ENCODE results near the gene SREBF2.

SREBF2 gene

DNA sequence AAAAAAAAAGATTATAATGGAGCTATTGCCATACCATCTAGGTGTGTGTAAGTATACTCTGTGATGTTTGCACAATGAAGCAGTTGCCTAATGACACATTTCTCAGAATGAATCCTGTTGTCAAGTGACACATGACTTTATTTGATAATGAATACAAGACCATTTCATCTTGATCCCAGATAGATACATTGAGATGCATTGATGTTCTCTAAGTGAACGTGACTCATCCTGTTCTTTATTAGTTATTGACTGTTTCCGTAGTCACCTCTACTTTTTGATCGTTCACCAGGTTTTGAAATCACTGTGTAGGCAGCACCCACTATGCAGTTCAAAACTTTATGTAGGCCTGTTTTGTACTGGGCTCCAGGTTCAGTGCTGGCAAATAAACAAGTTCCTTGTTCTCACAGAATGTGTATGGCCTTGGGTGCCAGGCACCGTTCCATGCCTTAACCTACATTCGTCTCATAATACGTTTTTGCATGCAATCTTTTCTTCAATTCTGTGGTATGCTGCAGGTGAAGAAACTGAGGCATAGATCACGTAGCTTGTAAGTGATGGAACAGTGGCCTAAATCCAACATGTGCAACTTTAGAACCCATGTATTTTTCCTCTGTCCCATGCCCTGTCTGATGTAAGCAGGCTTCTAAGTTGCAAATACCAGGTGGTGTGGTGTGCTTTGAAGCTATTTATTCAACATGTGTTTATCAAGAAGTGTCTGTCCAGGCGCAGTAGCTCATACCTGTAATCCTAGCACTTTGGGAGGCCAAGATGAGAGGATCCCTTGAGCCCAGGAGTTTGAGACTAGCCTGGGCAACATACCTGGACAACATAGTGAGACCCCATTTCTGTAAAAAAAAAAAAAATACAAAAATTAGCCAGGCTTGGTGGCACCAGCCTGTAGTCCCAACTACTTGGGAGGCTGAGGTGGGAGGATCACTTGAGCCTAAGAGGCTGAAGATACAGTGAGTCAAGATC lies 10.4 kb downstream of the SREBF2 start:
- Histone ChIP-seq H3K9ac (ENCODE audit: low read depth, low read length) (no peak overlapping the region), H3K4me1 (ENCODE audit: insufficient read depth, low read length) (peaks cover 30% of the 10 kb centered on the region), H3K36me3 (ENCODE audit: insufficient read depth, low read length) (peaks cover 15% of the 10 kb centered on the region), H3K9me3 (ENCODE audit: control insufficient read depth, insufficient read depth, low read length) (no peaks in the 10 kb centered on the region)

DNA sequence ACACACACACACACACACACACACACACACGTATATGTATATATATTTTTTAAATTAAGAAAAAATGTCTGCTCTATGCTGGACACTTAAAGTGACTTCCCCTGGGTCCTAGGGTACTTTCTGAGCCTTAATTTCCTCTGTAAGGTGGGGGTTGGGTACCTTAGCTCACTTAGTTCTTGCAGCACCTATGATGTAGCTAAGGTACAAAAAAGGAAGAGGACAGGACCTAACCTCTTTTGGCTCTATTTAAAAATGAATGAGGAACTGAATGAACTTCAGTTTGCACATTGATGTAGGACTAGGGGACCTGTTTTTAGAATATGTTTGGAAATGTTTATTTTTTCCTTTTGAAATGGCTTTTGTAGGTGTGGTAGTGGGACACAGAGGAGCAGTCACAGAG lies 11.1 kb downstream of the SREBF2 start:
- peaks cover 30% of the 10 kb centered on the region for H3K4me1 ChIP-seq (ENCODE audit: insufficient read depth, low read length)
- peaks cover 15% of the 10 kb centered on the region for H3K36me3 ChIP-seq (ENCODE audit: insufficient read depth, low read length)
- H3K9ac ChIP-seq (ENCODE audit: low read depth, low read length) = no peak overlapping the region

DNA sequence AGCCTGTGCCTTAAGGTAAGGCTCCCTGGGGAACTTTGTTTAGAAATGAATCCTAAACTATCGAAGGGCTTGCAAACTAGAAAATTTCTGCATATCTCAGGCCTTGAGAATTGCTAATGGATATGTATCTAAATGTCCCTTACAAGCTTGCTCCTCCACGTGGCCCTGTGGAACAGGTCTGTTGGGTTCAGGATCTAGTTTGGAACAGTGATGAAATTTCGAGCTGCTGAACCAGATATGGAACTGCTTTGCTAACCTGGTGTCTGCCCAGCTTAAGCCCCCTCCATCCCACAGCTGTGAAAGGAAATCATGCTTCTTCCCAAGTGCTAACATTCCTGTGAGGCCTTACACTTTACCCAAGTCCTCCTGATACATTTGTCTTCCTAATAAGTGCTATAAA lies 11.6 kb downstream of the SREBF2 start:
- Histone ChIP-seq H3K4me1 (ENCODE audit: insufficient read depth, low read length) (peaks cover 30% of the 10 kb centered on the region), H3K9ac (ENCODE audit: low read depth, low read length) (no peak overlapping the region), H3K36me3 (ENCODE audit: insufficient read depth, low read length) (peaks cover 15% of the 10 kb centered on the region), H3K9me3 (ENCODE audit: control insufficient read depth, insufficient read depth, low read length) (no peaks in the 10 kb centered on the region)

More for the DNA sequence above, 11.1 kb downstream of the SREBF2 start:
- H3K9me3 ChIP-seq (ENCODE audit: control insufficient read depth, insufficient read depth, low read length) = no peaks in the 10 kb centered on the region

DNA sequence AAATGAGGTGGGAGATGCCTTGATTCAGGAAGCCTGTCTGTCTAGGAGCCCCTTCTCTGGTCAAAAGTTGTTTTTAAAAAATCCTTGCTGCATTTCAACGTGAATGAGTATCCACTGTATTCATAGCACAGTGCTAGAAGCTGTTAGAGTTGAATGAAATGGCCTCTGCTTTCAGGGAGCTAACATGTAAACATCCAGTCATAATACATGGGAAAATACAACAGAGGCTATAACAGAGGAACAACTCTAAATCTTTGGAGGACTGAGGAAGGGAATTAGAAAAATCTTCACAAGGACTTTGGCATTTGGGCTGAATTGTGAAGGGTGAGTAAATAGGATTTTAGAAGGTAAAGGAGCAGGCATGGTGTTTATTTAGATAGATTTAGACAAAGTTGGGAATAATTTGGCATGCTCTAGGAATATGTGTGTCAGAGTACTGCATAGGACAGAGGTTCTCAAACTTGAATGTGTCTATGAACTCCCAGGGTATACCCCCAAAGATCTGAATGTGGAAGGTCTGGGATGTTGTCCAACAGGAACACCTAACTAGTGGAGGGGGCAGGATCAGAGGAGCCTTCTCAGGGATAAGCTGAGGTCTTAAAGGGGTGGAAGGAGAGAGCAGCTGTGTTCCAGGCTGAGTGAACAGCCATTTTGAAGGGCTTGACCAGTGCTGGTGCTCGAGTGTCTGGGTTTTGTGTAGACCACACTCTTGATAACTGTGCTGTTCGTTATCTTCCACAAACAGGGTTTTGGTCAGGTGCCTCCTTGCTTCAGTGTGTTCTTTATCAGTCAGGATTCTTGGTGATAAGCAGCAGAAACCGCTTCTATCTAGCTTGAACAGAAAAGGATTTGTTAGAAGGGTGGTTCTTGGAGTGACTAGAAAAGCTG lies 12.7 kb downstream of the SREBF2 start:
- H3K36me3 ChIP-seq (ENCODE audit: insufficient read depth, low read length) = peaks cover 15% of the 10 kb centered on the region
- H3K4me1 ChIP-seq (ENCODE audit: insufficient read depth, low read length) = peaks cover 30% of the 10 kb centered on the region
- no peak overlapping the region for H3K9ac ChIP-seq (ENCODE audit: low read depth, low read length)

DNA sequence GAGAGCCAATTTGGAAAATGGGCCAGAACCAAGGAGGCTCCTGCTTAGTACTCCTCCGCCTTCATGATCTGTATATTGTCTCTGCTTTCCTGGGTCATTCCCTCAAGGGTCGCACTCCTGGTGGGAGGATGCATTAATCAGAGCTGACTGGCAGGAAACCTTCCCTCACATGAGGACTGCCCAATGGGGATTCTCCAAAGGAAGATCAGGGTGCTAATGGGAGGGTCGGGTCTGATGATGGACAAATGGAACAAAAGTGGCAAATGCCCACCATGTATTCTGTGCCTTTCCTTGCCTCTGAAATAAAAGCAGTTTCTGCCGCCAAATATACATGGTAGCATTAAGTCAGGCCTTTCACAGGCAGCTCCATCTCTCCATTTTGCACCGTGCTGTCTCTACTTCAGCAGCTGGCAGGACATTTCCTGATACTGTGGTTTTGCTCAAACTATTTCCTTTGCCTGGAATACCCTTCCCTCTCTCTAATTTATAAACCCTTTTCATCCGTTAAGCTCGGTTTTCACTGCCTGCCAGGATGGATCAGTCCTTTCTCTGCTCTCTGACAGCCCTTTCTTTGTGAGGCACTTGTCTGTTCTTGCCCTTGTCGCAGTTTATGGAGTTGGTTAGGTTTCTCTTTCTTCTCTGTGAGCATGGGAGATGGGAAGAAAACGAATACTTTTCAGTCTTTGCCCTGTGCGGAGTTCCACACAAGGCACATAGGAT lies 13.5 kb downstream of the SREBF2 start:
- Histone ChIP-seq H3K9ac (ENCODE audit: low read depth, low read length) (no peak overlapping the region), H3K4me1 (ENCODE audit: insufficient read depth, low read length) (peaks cover 30% of the 10 kb centered on the region), H3K9me3 (ENCODE audit: control insufficient read depth, insufficient read depth, low read length) (no peaks in the 10 kb centered on the region), H3K36me3 (ENCODE audit: insufficient read depth, low read length) (peaks cover 13% of the 10 kb centered on the region)

More for the DNA sequence above, 12.7 kb downstream of the SREBF2 start:
- no peaks in the 10 kb centered on the region for H3K9me3 ChIP-seq (ENCODE audit: control insufficient read depth, insufficient read depth, low read length)

DNA sequence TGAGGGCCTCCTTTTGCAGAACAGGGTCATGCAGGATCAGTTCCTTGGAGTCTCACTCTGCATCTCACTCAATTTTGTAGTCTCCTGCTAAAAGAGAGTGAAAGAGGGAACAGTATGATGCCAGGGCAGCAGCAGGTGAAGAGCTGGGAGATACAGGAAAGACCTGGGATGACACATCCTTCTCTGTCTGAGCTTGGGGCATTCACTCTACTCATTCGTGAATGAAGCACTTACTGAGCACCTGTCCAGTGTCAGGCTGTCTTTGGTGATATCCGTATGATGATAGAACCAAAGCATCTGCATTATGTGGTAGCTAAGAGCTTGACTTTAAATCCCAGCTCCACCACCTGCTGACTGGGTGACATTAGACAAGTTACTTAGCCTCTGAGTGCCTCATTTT lies 14.4 kb downstream of the SREBF2 start:
- Histone ChIP-seq H3K36me3 (ENCODE audit: insufficient read depth, low read length) (peaks cover 9% of the 10 kb centered on the region), H3K9me3 (ENCODE audit: control insufficient read depth, insufficient read depth, low read length) (no peaks in the 10 kb centered on the region), H3K4me1 (ENCODE audit: insufficient read depth, low read length) (peaks cover 30% of the 10 kb centered on the region), H3K9ac (ENCODE audit: low read depth, low read length) (no peak overlapping the region)

DNA sequence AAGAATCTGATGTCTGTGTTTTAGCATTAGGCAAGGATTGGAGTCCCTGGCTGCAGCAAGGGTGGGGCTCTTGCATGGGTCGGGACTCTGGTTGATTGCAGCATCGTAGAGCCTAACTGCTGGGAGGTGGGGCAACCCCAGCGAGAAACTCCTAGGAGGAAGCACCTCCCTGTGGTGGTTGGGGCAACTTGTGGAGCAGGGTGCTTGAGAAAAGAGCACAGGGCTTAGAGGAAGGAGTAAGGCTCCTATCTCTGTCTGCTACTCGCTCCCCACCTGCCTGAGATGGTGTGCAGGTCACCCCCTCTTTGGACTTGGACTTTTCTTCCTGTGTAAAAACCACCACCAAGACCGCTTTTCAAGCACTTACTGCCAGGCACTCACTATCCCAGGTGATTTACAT lies 15.6 kb downstream of the SREBF2 start:
- Histone ChIP-seq H3K36me3 (ENCODE audit: insufficient read depth, low read length) (peaks cover 2% of the 10 kb centered on the region), H3K4me1 (ENCODE audit: insufficient read depth, low read length) (peaks cover 30% of the 10 kb centered on the region), H3K9ac (ENCODE audit: low read depth, low read length) (no peak overlapping the region), H3K9me3 (ENCODE audit: control insufficient read depth, insufficient read depth, low read length) (no peaks in the 10 kb centered on the region)

DNA sequence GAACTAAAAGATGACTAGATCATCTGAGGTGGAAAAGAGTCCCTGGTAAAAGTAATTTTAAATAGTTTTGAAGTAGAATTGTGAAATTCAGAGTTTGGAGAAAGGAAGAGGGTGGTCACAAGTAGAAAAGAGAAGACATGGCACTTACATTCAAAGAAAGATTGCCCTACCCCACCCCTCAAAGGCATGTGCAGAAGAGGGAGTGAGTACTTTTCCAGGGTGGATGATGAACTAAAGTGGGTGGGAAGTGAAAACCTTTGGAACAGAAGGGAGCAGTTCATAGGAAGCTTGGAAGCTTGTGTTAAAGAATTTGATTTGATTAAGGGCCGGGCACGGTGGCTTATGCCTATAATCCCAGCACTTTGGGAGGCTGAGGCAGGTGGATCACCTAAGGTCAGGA lies 23.6 kb downstream of the SREBF2 start:
- Histone ChIP-seq H3K9ac (ENCODE audit: low read depth, low read length) (no peak overlapping the region), H3K4me1 (ENCODE audit: insufficient read depth, low read length) (no peaks in the 10 kb centered on the region), H3K9me3 (ENCODE audit: control insufficient read depth, insufficient read depth, low read length) (no peaks in the 10 kb centered on the region), H3K36me3 (ENCODE audit: insufficient read depth, low read length) (no peaks in the 10 kb centered on the region)

DNA sequence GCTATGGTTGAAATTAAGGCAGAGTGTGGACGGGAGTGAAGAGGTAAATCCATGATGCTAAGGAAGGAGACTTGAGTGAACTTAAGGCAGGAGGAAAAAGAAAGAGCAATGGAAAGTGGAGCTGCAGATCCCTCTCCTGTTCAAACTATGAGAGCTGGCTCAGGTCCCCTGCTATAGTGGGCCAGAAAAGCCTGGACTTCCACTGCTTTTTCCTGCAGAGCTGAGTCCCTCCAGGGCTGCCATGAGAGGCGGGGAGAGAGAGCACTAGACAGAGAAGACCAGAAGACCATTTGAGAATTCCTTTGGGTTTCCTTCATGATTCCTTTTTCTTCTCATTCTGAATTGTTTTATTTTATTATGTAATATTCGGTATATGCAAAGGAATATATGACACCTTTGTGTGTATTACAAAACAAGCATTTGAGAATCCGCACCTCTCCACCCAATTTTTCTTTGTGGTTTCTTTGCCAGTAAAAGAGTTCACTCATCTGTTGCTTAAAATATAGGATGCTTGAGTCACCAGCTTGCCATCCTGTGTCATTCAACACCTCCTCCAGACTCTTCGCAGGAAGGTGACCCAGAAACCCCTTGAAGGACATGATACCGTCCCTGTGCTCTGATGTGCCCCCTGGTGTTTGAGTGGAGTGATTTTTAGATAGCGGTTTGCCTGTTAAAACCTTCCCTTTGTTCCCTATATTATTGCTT lies 24.4 kb downstream of the SREBF2 start:
- Histone ChIP-seq H3K4me1 (ENCODE audit: insufficient read depth, low read length) (no peaks in the 10 kb centered on the region), H3K9me3 (ENCODE audit: control insufficient read depth, insufficient read depth, low read length) (no peaks in the 10 kb centered on the region), H3K9ac (ENCODE audit: low read depth, low read length) (no peak overlapping the region), H3K36me3 (ENCODE audit: insufficient read depth, low read length) (no peaks in the 10 kb centered on the region)

DNA sequence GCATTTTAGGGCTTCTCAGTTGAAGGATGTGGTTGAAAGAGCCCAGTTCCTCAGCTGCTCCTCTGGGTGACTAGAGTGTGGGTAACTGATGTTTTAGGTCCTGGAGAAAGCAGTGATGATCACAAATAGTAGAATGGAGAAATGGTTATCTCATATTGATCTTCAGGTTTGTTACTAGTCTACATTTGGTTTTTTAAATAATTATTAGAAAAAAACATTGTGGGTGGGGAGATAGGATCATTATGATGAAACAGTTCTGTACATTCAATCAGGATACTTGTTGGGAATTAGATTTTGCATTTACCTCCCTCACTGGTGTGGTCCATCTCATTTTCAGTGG lies 24.9 kb downstream of the SREBF2 start:
- Histone ChIP-seq H3K4me1 (ENCODE audit: insufficient read depth, low read length) (no peaks in the 10 kb centered on the region), H3K9me3 (ENCODE audit: control insufficient read depth, insufficient read depth, low read length) (no peaks in the 10 kb centered on the region), H3K9ac (ENCODE audit: low read depth, low read length) (no peak overlapping the region), H3K36me3 (ENCODE audit: insufficient read depth, low read length) (no peaks in the 10 kb centered on the region)

DNA sequence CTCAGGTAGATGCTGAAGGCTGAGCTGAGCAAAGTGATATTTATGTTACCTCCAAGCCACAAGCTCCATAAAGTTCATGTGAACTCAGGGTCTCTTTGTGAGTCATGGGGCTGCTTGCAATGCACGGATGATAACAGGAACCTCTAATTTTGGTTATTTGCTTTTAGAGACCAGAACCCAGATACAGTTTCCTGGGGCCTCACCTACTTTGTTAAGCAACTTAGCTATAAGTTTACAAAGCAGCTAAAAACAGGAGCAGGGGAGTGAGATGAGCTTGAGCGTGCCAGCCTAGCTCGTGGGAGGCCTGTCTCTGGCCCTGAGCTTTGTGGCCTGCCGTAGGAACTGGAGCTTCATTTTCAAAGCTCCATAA lies 29.2 kb downstream of the SREBF2 start:
- Histone ChIP-seq H3K4me1 (ENCODE audit: insufficient read depth, low read length) (no peaks in the 10 kb centered on the region), H3K9ac (ENCODE audit: low read depth, low read length) (no peak overlapping the region), H3K36me3 (ENCODE audit: insufficient read depth, low read length) (no peaks in the 10 kb centered on the region; the same call in none of the 2 replicates), H3K9me3 (ENCODE audit: control insufficient read depth, insufficient read depth, low read length) (no peaks in the 10 kb centered on the region)

DNA sequence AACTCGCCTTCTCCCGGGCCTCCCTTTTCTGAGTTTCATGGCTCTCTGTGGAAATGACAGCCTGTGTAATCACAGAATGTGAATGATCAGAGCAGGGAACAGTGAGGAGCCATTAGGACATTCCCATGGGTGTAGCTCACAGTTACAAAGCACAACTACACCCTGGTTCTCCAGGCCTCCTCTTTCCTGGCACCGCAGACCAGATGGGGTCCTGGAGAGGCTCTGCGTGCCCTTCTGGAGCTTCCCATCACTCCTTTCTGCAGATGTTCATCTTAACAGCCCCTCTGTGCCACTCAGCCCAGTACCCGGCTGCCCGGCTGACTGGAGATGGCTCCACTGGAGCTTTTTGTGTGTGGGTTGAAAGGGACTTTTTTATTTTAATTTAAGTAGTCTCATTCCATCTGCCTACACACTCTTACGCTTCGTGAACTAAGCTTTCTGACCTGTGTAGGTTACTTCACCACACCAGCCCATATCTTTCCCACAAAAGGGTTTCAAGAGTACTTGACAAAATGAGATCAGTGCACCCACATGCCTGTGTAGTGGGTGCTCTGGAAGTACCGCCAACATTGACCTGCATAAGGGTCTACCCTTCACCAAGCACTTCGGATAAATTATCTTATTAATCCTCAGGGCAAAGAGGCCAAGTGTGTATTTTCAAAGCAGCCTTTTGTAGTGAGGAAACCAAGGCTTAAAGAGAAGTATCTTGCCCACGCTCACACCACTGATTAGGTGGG lies 29.8 kb downstream of the SREBF2 start:
- Histone ChIP-seq H3K9me3 (ENCODE audit: control insufficient read depth, insufficient read depth, low read length) (no peaks in the 10 kb centered on the region), H3K9ac (ENCODE audit: low read depth, low read length) (no peak overlapping the region), H3K4me1 (ENCODE audit: insufficient read depth, low read length) (no peaks in the 10 kb centered on the region), H3K36me3 (ENCODE audit: insufficient read depth, low read length) (peaks cover under 1% of the 10 kb centered on the region)

DNA sequence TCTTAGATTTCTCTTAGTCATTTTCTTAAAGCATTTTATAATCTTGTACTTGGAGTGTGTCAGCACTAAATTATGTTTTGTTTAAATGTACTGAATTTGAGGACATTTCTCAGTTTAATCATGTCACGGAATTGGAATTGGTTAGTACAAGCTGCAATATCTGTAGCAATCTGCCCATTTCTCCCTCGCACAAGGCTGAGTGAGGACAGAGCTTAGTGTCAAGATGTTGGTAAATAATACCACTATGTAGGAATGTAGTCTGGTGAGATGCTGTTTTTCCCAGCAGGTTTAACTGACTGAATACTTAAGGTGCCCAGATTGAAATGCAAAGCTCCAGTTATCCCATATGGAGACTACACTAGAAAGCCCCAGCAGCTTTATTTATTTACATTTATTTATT lies 30.6 kb downstream of the SREBF2 start:
- no peaks in the 10 kb centered on the region for H3K9me3 ChIP-seq (ENCODE audit: control insufficient read depth, insufficient read depth, low read length)
- H3K4me1 ChIP-seq (ENCODE audit: insufficient read depth, low read length) = no peaks in the 10 kb centered on the region
- no peak overlapping the region for H3K9ac ChIP-seq (ENCODE audit: low read depth, low read length)
- H3K36me3 ChIP-seq (ENCODE audit: insufficient read depth, low read length) = peaks cover 7% of the 10 kb centered on the region

Measured in ES-I3 (cell line).